Neuron (in vitro differentiated cells): Measurements from ENCODE around the gene CRY1.
"Not testable (repeated sequence)": the region's sequence is repeated elsewhere in the genome, so short reads cannot be mapped to it uniquely, and the experiment has no call there.

Experiments
- H2AFZ ChIP-seq: one replicate; pipeline ENCODE4 v1.6.1; 2013; ENCODE audit warnings: low read depth, mild to moderate bottlenecking, inconsistent platforms, low read length, moderate library complexity
- H3K27me3 ChIP-seq: one replicate; pipeline ENCODE4 v1.6.1; 2013; ENCODE audit warnings: low read length; ENCODE audit not compliant: insufficient read depth
- H3K36me3 ChIP-seq: one replicate; pipeline ENCODE4 v1.6.1; 2013; ENCODE audit warnings: low read length; ENCODE audit not compliant: insufficient read depth
- H3K4me1 ChIP-seq: one replicate; pipeline ENCODE4 v1.6.1; 2013; ENCODE audit warnings: low read length; ENCODE audit not compliant: insufficient read depth
- H3K4me3 ChIP-seq: 2 replicates; pipeline ENCODE4 v1.5.1; 2013; ENCODE audit warnings: mild to moderate bottlenecking, low read length, moderate library complexity
- H3K9me3 ChIP-seq: one replicate; pipeline ENCODE4 v1.6.1; 2013; ENCODE audit warnings: low read length

Gene CRY1

DNA sequence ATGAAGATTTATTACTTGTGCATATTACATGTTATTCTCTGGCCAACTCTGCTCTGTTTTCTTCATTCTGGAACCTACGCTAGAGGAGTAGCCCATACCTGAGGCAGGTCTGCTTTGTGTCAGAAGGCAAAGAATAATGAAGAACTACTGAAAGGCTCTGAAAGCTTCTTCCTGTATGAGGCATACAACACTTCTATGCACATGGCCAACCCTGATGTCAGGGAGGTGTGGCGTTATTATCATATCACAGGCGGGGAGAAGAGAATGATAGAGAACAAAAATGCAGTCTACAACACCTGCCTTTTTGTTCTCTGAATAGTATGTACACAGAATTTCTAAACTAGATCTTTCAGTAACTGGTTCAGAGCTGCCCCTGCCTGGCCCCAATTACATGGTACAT, 32.5 kb upstream of the CRY1 start:
- no peak overlapping the region for H3K4me3 ChIP-seq

DNA sequence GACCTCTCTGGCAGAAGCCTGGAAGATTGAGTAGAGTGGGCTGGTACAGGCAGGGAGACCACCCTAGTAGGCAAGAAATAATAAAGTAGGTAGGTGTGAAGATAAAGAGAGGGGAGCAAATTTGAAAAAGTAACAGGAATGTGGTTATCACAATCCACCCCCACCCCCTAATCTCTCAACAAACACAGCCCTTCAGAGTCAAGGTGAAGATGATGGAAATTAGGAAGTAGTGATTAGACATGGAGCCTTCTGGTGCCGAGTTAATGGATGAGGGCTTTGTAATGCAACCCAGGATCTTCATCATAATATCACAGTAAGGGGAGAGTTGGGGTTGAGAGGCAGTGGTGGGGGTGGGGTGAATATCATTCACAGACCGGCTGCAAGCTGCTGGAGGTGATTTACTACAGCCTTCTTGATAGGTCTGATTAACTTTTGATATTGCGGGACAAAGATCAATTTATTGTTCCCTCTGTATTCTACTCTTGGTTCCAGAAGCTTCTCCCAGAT, 29.2 kb upstream of the CRY1 start:
- Histone ChIP-seq H2AFZ (no peak overlapping the region), H3K27me3 (peaks cover 5% of the 10 kb centered on the region), H3K4me3 (no peak overlapping the region), H3K4me1 (peaks cover 18% of the 10 kb centered on the region), H3K9me3 (peaks cover 4% of the 10 kb centered on the region), H3K36me3 (no peaks in the 10 kb centered on the region)

More for the DNA sequence above, 32.5 kb upstream of the CRY1 start:
- H2AFZ ChIP-seq, result no peak overlapping the region
- peaks cover 27% of the 10 kb centered on the region for H3K4me1 ChIP-seq
- peaks cover 4% of the 10 kb centered on the region for H3K9me3 ChIP-seq
- no peaks in the 10 kb centered on the region for H3K36me3 ChIP-seq
- H3K27me3 ChIP-seq, result peaks cover 5% of the 10 kb centered on the region

DNA sequence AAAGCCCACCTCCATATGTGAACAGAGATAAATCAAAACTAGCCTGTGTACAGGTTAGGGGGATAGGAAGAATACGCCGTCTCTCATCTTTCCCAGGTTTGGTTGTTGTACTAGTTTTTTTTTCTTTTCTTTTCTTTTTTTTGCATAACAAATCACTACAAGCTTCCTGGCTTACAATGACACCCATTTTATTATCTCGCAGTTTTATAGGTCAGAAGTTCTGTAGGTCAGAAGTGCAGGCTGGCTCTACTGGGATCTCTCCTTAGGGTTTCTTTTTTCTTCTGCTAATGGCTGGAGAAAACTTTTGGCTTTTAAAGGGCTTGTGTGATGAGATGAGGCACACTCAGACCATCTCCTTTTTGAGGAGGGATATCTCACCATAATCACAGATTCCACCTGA, 25.7 kb upstream of the CRY1 start:
- Histone ChIP-seq H3K36me3 (no peaks in the 10 kb centered on the region), H3K4me3 (no peak overlapping the region), H2AFZ (no peak overlapping the region), H3K4me1 (no peaks in the 10 kb centered on the region), H3K27me3 (peaks cover 8% of the 10 kb centered on the region), H3K9me3 (peaks cover 4% of the 10 kb centered on the region)

DNA sequence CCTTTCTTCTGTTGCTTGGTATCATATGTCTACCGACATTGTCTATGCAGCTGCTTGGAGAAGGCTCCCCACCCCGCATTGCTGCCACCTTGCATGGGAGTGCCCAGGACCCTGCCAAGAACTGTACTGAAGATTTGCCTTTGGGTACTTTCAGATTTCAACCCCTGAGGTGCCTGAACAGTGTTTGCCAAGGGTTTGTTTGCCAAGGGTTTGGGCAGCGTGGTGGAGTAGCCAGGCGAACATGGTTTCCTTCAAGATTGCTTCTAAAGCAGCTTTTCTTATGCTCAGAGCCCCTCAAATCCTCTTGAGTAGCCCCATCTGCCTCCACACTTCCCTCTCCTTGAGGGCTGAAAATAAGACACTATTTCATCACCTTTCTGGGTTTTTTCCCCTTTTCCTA, 25.3 kb upstream of the CRY1 start:
- no peaks in the 10 kb centered on the region for H3K36me3 ChIP-seq
- peaks cover 3% of the 10 kb centered on the region for H3K9me3 ChIP-seq
- no peaks in the 10 kb centered on the region for H3K4me1 ChIP-seq
- H3K27me3 ChIP-seq, result peaks cover 8% of the 10 kb centered on the region
- H2AFZ ChIP-seq, result no peak overlapping the region
- H3K4me3 ChIP-seq, result no peak overlapping the region

DNA sequence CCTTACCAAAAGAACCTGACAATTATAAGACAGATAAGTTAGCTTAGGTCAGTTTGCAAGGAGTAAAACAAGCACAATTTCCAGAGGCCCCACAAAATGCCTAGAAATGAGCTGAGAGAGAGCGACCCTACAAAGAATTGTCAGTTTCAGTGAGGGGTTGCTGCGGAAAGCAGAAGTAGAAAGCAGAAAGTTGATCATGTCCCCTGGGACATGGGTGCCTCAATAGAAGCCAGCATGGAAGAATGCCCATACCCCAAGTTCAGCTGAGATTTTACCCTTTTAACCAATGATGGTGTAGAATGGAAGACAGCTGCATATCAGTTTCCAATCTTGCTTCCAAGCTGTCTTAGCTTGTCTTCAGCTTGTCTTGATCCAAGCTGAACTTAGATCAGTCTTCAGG, 21.8 kb upstream of the CRY1 start:
- peaks cover 3% of the 10 kb centered on the region for H3K27me3 ChIP-seq
- no peaks in the 10 kb centered on the region for H3K9me3 ChIP-seq
- H3K4me1 ChIP-seq, result peaks cover 20% of the 10 kb centered on the region
- no peaks in the 10 kb centered on the region for H3K36me3 ChIP-seq
- no peak overlapping the region for H2AFZ ChIP-seq
- H3K4me3 ChIP-seq, result no peak overlapping the region

DNA sequence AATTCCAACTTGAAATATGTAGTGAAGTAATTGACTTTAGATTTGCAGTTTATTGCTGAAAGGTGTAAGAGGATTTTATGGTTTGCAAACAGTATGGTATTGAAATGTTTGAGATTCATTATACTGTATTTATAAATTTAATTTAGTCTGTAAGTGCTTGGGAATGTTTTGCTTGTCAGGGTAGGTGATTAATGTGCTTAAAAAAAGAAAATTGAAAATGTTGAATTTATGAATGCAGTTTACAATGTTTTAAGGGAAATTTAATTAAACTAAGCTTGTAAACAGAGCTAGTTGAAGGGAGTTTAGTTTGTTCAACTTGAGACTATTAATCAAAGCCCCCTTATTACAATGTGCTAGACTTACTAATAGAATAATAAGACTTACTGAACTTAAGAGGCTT, 18.0 kb upstream of the CRY1 start:
- no peaks in the 10 kb centered on the region for H3K9me3 ChIP-seq
- no peaks in the 10 kb centered on the region for H3K36me3 ChIP-seq
- H3K4me1 ChIP-seq, result peaks cover 36% of the 10 kb centered on the region
- no peak overlapping the region for H3K4me3 ChIP-seq
- H3K27me3 ChIP-seq, result peaks cover 3% of the 10 kb centered on the region
- no peak overlapping the region for H2AFZ ChIP-seq

DNA sequence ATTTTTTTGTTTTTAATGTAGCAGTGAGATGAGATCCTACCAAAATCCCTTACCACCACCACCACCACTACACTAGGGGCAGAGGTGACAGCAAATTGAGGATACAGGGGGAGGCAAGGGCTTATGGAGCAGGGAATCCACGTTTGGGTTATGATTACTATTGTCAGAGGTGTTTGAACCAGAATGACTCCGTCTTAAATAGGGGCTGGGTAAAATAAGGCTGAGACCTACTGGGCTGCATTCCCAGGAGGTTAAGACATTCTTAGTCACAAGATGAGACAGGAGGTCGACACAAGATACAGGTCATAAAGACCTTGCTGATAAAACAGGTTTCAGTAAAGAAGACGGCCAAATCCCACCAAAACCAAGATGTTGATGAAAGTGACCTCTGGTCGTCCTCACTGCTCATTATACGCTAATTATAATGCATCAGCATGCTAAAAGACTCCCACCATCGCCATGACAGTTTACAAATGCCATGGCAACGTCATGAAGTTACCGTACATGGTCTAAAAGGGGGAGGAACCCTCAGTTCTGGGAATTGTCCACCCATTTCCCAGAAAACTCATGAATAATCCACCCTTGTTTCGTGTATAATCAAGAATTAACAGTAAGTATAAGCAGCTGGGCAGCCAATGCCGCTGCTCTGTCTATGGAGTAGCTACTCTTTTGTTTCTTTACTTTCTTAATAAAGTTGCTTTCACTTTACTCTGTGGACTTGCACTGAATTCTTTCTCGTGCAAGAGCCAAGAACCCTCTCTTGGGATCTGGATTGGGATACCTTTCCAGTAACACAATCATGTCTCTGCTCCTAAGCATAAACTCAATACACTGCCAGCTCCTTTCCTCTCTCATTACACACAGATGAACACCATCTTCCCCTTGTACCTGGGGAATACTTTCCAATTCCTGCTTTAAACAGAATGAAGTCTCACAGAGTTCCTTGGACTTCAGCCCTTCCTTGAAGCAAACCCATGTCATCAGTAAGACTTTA, 16.7 kb upstream of the CRY1 start:
- Histone ChIP-seq H2AFZ (peak overlapping the region; percentile 2), H3K9me3 (no peaks in the 10 kb centered on the region), H3K27me3 (peaks cover 3% of the 10 kb centered on the region), H3K4me3 (no peak overlapping the region), H3K36me3 (no peaks in the 10 kb centered on the region), H3K4me1 (peaks cover 36% of the 10 kb centered on the region)

DNA sequence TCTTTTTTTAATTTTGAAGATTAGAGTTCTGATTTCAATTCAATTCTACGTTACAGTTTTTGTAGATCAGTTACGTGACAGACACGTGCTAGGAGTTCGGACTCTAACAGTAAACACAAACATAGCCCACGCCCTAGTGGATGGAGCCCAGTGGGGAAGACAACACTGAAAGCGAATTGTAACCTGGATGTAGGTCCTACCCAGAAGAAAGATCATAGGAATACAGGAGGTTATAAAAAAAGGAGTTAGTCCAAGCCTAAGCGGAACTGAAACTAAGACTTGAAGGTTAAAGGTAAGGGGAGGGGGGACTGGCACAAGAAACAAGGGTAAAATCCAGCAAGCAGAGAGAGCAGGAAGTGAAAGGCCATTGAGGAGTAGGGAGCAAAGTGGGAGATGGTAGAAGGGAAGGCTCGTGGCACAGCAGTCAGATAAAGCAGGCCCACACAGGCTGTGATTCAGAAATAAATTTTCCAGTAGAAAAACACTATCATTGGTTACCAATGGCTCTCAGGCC, 15.7 kb upstream of the CRY1 start:
- Histone ChIP-seq H2AFZ (no peak overlapping the region), H3K27me3 (no peaks in the 10 kb centered on the region), H3K4me1 (peaks cover 36% of the 10 kb centered on the region), H3K4me3 (no peak overlapping the region), H3K9me3 (no peaks in the 10 kb centered on the region), H3K36me3 (no peaks in the 10 kb centered on the region)

DNA sequence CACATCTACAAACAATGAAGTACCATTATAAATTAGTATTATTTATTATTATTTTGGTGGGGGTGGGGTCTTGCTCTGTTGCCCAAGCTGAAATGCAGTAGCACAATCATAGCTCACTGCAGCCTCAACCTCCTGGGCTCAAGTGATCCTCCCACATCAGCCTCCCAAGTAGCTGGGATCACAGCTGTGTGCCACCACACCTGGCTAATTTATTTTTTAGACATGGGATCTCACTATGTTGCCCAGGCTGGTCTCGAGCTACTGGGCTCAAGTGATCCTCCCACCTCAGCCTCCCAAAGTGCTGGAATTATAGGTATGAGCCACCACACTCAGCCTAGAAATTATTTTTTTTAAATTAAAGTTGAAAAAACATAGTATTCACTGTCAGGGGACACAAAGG, 15.0 kb upstream of the CRY1 start:
- H3K36me3 ChIP-seq, H3K4me3 ChIP-seq, H3K27me3 ChIP-seq, H2AFZ ChIP-seq, H3K9me3 ChIP-seq: not testable (repeated sequence)
- peaks cover 36% of the 10 kb centered on the region for H3K4me1 ChIP-seq

DNA sequence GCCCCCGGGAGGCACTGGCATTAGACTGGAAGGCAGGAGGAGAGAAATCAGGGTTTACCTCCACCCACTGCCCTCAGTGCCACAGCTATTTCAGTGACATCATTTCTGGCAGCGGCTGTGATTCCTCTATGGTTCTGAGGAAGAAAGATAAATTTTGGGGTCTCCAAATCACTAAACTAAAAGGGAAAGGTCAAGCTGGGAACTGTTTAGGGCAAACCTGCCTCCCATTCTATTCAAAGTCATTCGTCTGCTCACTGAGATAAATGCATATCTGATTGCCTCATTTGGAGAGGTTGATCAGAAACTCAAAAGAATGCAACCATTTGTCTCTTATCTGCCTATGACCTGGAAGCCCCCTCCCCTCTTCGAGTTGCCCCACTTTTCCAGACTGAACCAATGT, 14.0 kb upstream of the CRY1 start:
- Histone ChIP-seq H3K4me3 (no peak overlapping the region), H2AFZ (no peak overlapping the region), H3K27me3 (peaks cover 1% of the 10 kb centered on the region), H3K36me3 (no peaks in the 10 kb centered on the region), H3K9me3 (no peaks in the 10 kb centered on the region), H3K4me1 (peaks cover 36% of the 10 kb centered on the region)

DNA sequence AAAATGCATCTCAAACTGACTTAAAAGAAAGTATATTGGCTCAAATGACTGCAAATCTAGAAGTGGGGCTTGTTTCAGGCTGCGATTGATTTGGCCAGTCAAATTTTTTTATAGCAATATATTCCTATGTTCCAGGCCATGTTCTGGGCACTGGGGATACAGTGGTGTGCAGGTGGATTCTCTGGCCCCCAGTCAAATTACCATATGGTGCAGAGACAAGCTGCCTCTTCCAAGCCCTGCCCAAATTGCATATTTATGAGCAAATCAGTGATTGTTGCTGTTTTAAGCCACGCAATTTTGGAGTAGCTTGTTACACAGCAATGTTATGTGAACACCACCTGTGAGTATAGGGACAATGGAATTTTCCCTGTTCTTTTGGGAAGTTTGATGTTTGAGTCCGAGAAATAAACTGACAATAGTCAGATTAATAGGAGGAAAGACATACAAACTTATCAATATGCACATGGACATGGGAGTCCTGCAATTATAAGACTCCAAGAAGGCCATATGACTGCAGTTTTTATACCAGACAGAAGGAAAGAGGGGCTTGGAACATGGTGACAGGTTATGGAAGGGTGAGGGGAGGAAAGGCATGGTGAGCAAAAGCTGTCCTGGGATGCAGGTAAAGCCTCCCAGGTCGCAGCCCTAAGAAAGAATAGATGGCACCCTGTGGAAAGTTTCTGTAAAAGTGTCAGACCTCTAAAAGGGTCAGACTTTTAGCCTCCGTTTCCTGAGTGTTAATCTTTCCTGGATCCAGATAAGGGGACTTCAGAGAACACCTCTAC, 13.1 kb upstream of the CRY1 start:
- H3K9me3 ChIP-seq, result no peaks in the 10 kb centered on the region
- H3K27me3 ChIP-seq, result peaks cover 3% of the 10 kb centered on the region
- no peak overlapping the region for H2AFZ ChIP-seq
- no peak overlapping the region for H3K4me3 ChIP-seq
- H3K36me3 ChIP-seq, result no peaks in the 10 kb centered on the region
- H3K4me1 ChIP-seq, result peaks cover 29% of the 10 kb centered on the region

DNA sequence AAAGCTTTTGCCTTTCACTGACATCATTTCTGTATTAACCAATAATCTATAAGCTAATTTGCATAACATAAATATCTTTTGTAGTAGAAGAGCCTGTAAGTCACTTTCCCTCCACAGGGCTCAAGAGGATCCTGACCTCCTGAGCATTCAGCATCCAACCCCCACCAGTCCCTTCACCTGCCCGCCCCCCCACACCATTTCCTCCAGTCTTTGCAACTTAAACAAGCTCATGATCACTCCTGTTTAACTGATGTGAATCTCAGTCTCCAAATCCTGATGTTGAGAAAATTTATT, 12.0 kb upstream of the CRY1 start:
- H3K36me3 ChIP-seq, result no peaks in the 10 kb centered on the region
- peaks cover 3% of the 10 kb centered on the region for H3K27me3 ChIP-seq
- peaks cover 19% of the 10 kb centered on the region for H3K4me1 ChIP-seq
- H3K9me3 ChIP-seq, result no peaks in the 10 kb centered on the region
- H3K4me3 ChIP-seq, result no peak overlapping the region
- no peak overlapping the region for H2AFZ ChIP-seq

DNA sequence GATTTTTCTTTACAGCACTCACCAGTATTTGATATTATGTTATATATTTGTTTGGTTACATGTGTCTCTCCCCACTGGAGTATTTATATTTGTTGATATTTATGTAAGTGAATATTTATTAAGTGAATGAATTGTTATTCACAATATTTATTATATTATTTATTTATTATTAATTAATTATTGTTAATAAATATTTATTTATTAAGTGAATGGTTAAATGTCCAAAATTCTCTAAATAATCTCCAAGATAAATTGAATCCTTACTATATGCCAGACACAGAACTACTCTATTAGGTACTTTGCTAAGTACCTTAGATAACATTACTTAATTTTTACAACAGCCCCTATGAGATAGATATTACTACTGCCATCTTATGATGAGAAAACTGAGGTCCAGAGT, 10.2 kb upstream of the CRY1 start:
- no peak overlapping the region for H3K4me3 ChIP-seq
- no peak overlapping the region for H2AFZ ChIP-seq

More for the DNA sequence above, 10.2 kb upstream of the CRY1 start:
- peaks cover 15% of the 10 kb centered on the region for H3K4me1 ChIP-seq
- peaks cover 3% of the 10 kb centered on the region for H3K27me3 ChIP-seq
- H3K36me3 ChIP-seq, result no peaks in the 10 kb centered on the region
- H3K9me3 ChIP-seq, result no peaks in the 10 kb centered on the region
